ENCODE results near the gene ZNF787.

Gene ZNF787

DNA sequence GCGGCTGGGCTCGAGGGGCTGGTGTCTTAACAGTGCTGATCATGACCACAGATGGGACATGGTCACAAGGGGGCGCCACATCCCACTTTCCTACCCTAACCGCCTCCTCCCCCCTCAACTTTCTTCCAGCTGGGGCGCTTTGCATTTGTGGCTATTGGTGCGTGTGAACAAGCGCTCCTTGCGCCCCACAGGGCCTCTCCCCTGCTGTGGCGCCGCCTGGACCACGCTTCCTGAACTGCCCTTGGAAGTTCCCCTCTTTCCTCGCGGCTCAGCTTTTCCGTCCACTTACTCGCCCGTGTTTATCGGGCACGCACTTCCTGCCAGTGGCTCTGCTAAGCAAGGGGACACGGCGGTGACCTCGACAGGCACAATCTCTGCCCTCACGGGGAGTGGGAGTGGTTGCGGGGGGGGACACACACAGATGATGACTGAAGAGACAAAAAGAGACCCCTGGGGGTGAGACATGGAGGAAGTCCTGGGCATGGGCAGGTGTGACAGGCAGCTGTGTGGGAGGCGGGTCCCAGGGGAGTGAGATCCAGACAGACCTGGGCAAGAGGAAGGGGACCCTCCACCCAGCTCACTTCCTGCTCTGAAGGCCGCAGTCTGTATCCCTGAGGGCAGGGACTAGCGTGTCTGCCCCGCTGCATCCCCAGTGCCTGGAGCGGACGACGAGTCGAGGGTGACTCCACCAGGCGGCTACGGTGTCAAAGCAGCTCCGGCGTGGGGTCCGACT lies 40.3 kb downstream of the ZNF787 start:
- Mint-ChIP-seq H3K27ac (no peak overlapping the region), H3K4me3 (peak overlapping the region; percentile 62), H3K27me3 (peaks cover 9% of the 10 kb centered on the region), H3K4me1 (ENCODE audit: low read depth) (peaks cover 10% of the 10 kb centered on the region), H3K9me3 (ENCODE audit: low read depth) (no peaks in the 10 kb centered on the region), H3K36me3 (no peaks in the 10 kb centered on the region)

DNA sequence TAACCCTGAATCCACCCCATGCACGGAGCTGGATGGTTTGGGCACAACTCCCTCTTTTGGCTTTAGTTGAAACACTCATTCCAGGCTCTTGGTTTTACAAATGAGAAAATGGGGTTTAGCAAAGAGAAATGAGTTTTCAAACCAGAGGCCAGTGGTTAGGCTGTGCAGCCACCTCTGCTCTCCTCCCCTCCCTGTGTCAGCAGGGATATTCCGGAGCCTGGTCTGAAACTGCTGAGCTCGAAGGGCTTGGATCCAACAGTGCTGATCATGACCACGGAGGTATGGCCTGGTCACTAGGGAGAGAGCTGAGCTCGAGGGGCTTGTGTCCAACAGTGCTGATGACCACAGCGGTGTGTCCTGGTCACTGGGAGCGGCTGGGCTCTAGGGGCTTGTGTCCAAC lies 41.5 kb downstream of the ZNF787 start:
- H3K27me3 Mint-ChIP-seq, result peaks cover 9% of the 10 kb centered on the region
- H3K4me1 Mint-ChIP-seq (ENCODE audit: low read depth), result peaks cover 10% of the 10 kb centered on the region
- no peaks in the 10 kb centered on the region for H3K36me3 Mint-ChIP-seq
- no peaks in the 10 kb centered on the region for H3K9me3 Mint-ChIP-seq (ENCODE audit: low read depth)
- H3K4me3 Mint-ChIP-seq, result no peak overlapping the region
- H3K27ac Mint-ChIP-seq, result no peak overlapping the region

- no peaks in the 10 kb centered on the region for H3K36me3 Mint-ChIP-seq
- H3K9me3 Mint-ChIP-seq (ENCODE audit: low read depth), result no peaks in the 10 kb centered on the region
- H3K27me3 Mint-ChIP-seq, result peaks cover 6% of the 10 kb centered on the region
- no peak overlapping the region for H3K4me3 Mint-ChIP-seq
- H3K4me1 Mint-ChIP-seq (ENCODE audit: low read depth), result peaks cover 9% of the 10 kb centered on the region
- no peak overlapping the region for H3K27ac Mint-ChIP-seq
Measured at GRCh38 chr19:56076498-56076897, 44.6 kb downstream of the ZNF787 start.

GRCh38 chr19:56071151-56071550 lies 49.9 kb downstream of the ZNF787 start:
- Mint-ChIP-seq H3K4me1 (ENCODE audit: low read depth) (peaks cover 9% of the 10 kb centered on the region), H3K27me3 (no peaks in the 10 kb centered on the region), H3K9me3 (ENCODE audit: low read depth) (no peaks in the 10 kb centered on the region), H3K36me3 (no peaks in the 10 kb centered on the region), H3K4me3 (no peak overlapping the region), H3K27ac (no peak overlapping the region)

- Mint-ChIP-seq H3K4me1 (ENCODE audit: low read depth) (peaks cover 11% of the 10 kb centered on the region), H3K4me3 (no peak overlapping the region), H3K27me3 (peaks cover 3% of the 10 kb centered on the region), H3K9me3 (ENCODE audit: low read depth) (no peaks in the 10 kb centered on the region), H3K36me3 (no peaks in the 10 kb centered on the region), H3K27ac (no peak overlapping the region)
Measured at GRCh38 chr19:56069642-56070041, 51.5 kb downstream of the ZNF787 start.

- H3K9me3 Mint-ChIP-seq (ENCODE audit: low read depth), result no peaks in the 10 kb centered on the region
- H3K27me3 Mint-ChIP-seq, result peaks cover 24% of the 10 kb centered on the region
- peak overlapping the region; percentile 66 for H3K4me3 Mint-ChIP-seq
- H3K4me1 Mint-ChIP-seq (ENCODE audit: low read depth), result peaks cover 11% of the 10 kb centered on the region
- no peak overlapping the region for H3K27ac Mint-ChIP-seq
- no peaks in the 10 kb centered on the region for H3K36me3 Mint-ChIP-seq
Measured at GRCh38 chr19:56066152-56067023, 54.7 kb downstream of the ZNF787 start.

DNA sequence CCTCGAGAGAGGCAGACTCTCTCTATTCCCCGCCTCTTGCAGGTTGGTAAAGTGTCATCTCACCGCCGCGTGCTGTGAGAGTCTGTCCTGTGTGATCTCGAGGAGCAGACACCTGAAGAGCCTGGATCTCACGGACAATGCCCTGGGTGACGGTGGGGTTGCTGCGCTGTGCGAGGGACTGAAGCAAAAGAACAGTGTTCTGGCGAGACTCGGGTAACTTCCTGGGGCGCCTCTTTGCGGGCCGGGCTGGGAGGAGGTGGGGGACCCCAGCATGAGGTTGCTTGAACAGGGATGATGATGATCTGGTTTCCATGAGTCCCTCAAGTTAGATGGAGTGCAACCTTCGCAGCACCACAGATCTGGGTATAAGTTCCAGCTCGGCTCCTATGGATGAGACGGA lies 67.5 kb downstream of the ZNF787 start:
- no peaks in the 10 kb centered on the region for H3K36me3 Mint-ChIP-seq
- H3K4me1 Mint-ChIP-seq (ENCODE audit: low read depth), result no peaks in the 10 kb centered on the region
- H3K9me3 Mint-ChIP-seq (ENCODE audit: low read depth), result peaks cover 3% of the 10 kb centered on the region
- peaks cover 18% of the 10 kb centered on the region for H3K27me3 Mint-ChIP-seq
- no peak overlapping the region for H3K27ac Mint-ChIP-seq
- H3K4me3 Mint-ChIP-seq, result no peak overlapping the region

Data from activated naive CD8-positive, alpha-beta T cell (primary cell).